Measurements from ENCODE around the gene DAND5.

The DAND5 gene

DNA sequence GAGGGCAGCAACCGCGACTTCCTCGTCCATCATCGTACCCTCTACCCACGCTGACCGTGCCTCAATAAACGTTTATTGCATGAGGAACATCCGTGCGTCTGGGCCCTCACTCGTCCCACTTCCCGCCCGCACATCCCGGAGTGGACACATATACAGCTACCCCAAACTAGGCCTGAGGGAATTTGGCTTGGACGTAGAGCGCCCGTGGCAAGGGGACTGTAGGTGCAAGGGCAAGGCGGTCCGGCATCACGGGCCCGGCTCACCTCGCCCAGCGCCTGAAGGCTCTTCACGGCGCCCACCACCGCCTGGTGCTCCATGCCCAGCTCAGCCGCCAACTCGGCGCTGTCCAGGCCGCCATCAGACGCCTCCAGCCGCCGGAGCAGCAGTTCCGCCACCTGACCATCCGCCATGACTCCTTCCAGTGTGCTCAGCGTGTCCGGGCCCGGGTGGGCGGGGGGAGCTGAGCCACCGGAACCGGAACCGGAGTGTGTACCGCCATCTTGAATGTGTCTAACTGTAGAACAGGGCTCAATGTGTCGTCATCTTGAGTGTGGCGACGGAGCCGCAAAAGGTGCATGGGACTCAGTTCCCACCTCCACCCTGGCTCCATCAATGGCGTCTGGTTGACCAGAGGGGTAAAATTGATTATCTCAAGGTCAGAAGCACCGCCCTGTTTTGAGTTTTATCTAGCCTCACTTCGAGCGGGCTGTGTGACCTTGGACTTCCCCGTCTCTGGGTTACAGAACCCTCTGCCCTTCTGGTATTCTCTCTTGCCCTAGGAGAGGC lies 35.9 kb upstream of the DAND5 start, which contains the start of gene FARSA:
FARSA (minus strand) TSS at position 425 of the 786 bp plus-strand sequence; CDS start at position 410, 15 bp downstream.
- TF ChIP-seq CTCF (IDR thresholded peaks at IDR 0.05; ENCODE audit: borderline replicate concordance, control extremely low read depth, extremely low read depth, insufficient read depth, missing control alignments), result no peak
- DNase-seq (ENCODE audit: low spot score), result peak; percentile 94
- in situ Hi-C loops (cut with MboI; ENCODE audit: low sequenced_read_pairs, unreplicated experiment), result no loop called here

GRCh38 chr19:12935071-12935470 lies 34.3 kb upstream of the DAND5 start:
- TF ChIP-seq CTCF (IDR thresholded peaks at IDR 0.05; ENCODE audit: borderline replicate concordance, control extremely low read depth, extremely low read depth, insufficient read depth, missing control alignments), result no peak
- in situ Hi-C loops (cut with MboI; ENCODE audit: low sequenced_read_pairs, unreplicated experiment), result no loop called here
- no peak for DNase-seq (ENCODE audit: low spot score)

GRCh38 chr19:12936582-12936981 lies 32.8 kb upstream of the DAND5 start:
- DNase-seq (ENCODE audit: low spot score), result no peak
- in situ Hi-C loops (cut with MboI; ENCODE audit: low sequenced_read_pairs, unreplicated experiment), result no loop called here

GRCh38 chr19:12937093-12937926 lies 32.1 kb upstream of the DAND5 start:
- in situ Hi-C loops (cut with MboI; ENCODE audit: low sequenced_read_pairs, unreplicated experiment), result no loop called here
- TF ChIP-seq CTCF (IDR thresholded peaks at IDR 0.05; ENCODE audit: borderline replicate concordance, control extremely low read depth, extremely low read depth, insufficient read depth, missing control alignments), result no peak
- no peak for DNase-seq (ENCODE audit: low spot score)

More at GRCh38 chr19:12936582-12936981, 32.8 kb upstream of the DAND5 start:
- no peak for TF ChIP-seq CTCF (IDR thresholded peaks at IDR 0.05; ENCODE audit: borderline replicate concordance, control extremely low read depth, extremely low read depth, insufficient read depth, missing control alignments)

GRCh38 chr19:12937927-12938778 lies 31.2 kb upstream of the DAND5 start, which contains the start of gene CALR:
TSS of gene CALR (plus strand) at chr19:12938609. CDS start at chr19:12938680, 71 bp downstream.
- peak; percentile 97 for DNase-seq (ENCODE audit: low spot score)
- TF ChIP-seq CTCF (IDR thresholded peaks at IDR 0.05; ENCODE audit: borderline replicate concordance, control extremely low read depth, extremely low read depth, insufficient read depth, missing control alignments), result no peak
- in situ Hi-C loops (cut with MboI; ENCODE audit: low sequenced_read_pairs, unreplicated experiment), result no loop called here

All from GM13976 (cell line).